ENCODE data around the gene FKBP1B. TPM values are rescaled to one million over a fixed set of nuclear protein-coding genes. Genes with fewer than 3 reads are reported as not detected.

FKBP1B gene
- total RNA-seq = 10 to 100 TPM in 1 of 4 donors, 1 to 10 TPM in 3; 5.4 to 15.3 (median 9.0) TPM

DNA sequence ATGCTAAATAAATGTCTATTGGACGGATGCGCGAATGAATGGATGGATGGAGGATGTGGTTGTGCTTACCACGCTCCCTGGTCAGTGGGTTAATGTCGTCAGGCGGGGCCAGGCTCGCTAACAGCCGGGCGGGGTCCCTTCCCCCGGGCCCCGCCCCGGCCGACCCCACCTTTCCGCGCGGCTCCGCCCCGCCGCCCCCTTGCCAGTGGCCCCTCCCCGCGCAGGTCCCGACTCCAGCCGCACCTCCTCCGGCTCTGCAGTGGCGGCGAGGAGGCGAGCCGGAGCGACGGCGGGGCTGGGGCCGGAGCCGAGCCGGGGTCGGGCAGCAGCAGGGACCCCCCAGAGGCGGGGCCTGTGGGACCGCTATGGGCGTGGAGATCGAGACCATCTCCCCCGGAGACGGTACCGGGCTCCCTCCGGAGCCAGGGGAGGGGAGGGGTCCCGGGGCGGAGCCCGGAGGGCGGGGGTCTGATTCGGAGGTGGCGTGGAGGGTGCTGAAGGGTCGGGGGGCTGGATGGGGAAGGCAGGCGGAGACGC lies at the start of gene FKBP1B:
TSS of gene FKBP1B (plus strand) at position 257 of the 537 bp plus-strand sequence. CDS start at position 366, 109 bp downstream.
- peaks cover 0 to 4% (median 0%) of the 10 kb centered on the region in 3 donors for H3K36me3 ChIP-seq
- TF ChIP-seq POLR2A (IDR thresholded peaks at IDR 0.05) = peak in 1 of 2 donors; percentile 59
- TF ChIP-seq EP300 (IDR thresholded peaks at IDR 0.05) = no peak
- TF ChIP-seq, protein P1, sequence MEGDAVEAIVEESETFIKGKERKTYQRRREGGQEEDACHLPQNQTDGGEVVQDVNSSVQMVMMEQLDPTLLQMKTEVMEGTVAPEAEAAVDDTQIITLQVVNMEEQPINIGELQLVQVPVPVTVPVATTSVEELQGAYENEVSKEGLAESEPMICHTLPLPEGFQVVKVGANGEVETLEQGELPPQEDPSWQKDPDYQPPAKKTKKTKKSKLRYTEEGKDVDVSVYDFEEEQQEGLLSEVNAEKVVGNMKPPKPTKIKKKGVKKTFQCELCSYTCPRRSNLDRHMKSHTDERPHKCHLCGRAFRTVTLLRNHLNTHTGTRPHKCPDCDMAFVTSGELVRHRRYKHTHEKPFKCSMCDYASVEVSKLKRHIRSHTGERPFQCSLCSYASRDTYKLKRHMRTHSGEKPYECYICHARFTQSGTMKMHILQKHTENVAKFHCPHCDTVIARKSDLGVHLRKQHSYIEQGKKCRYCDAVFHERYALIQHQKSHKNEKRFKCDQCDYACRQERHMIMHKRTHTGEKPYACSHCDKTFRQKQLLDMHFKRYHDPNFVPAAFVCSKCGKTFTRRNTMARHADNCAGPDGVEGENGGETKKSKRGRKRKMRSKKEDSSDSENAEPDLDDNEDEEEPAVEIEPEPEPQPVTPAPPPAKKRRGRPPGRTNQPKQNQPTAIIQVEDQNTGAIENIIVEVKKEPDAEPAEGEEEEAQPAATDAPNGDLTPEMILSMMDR (IDR thresholded peaks at IDR 0.05) = no peak
- peaks cover 0 to 37% (median 15%) of the 10 kb centered on the region in 4 donors for H3K4me1 ChIP-seq
- peak; percentile 9 to 21 for DNase-seq (ENCODE audit: low spot score in 2 of 2)
- no peaks in the 10 kb centered on the region for H3K9me3 ChIP-seq
- 0 to 3% methylated on average over 30 to 37 of the region's 52 CpGs for WGBS, 2 donors
- H3K27ac ChIP-seq = peak within 1 kb of the TSS; percentile 37 to 81 (median 66)
- peak within 1 kb of the TSS; percentile 73 to 90 (median 78) for H3K4me3 ChIP-seq
- H3K27me3 ChIP-seq = no peaks in the 10 kb centered on the region

DNA sequence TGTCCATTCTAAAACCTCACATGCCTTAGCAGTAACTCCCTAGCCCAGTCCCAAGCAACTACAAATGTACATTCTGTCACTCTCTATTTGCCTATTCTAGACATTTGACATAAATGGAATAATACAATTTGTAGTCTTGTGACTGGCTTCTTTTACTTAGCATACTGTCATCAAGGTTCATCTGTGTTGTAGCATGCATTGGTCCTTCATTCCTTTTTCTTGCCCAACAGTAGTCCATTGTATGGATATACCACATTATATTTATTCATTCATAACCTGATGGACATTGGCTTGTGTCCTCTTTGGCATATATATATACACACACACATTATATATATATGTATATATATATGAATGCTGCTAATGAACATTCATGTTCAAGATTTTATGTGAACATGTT lies 41.8 kb upstream of the FKBP1B start:
- no peak overlapping the region for H3K27ac ChIP-seq
- H3K27me3 ChIP-seq = peaks cover 0 to 29% of the 10 kb centered on the region in 2 donors
- peaks cover 0 to 4% (median 0%) of the 10 kb centered on the region in 3 donors for H3K36me3 ChIP-seq
- no peak for DNase-seq (ENCODE audit: low spot score in 2 of 2)
- no peaks in the 10 kb centered on the region for H3K9me3 ChIP-seq
- no peak overlapping the region for H3K4me3 ChIP-seq
- H3K4me1 ChIP-seq = peaks cover 0 to 17% (median 10%) of the 10 kb centered on the region in 4 donors
- no peak for TF ChIP-seq EP300 (IDR thresholded peaks at IDR 0.05)
- no peak for TF ChIP-seq POLR2A (IDR thresholded peaks at IDR 0.05)
- TF ChIP-seq, protein P1 (IDR thresholded peaks at IDR 0.05) = no peak

DNA sequence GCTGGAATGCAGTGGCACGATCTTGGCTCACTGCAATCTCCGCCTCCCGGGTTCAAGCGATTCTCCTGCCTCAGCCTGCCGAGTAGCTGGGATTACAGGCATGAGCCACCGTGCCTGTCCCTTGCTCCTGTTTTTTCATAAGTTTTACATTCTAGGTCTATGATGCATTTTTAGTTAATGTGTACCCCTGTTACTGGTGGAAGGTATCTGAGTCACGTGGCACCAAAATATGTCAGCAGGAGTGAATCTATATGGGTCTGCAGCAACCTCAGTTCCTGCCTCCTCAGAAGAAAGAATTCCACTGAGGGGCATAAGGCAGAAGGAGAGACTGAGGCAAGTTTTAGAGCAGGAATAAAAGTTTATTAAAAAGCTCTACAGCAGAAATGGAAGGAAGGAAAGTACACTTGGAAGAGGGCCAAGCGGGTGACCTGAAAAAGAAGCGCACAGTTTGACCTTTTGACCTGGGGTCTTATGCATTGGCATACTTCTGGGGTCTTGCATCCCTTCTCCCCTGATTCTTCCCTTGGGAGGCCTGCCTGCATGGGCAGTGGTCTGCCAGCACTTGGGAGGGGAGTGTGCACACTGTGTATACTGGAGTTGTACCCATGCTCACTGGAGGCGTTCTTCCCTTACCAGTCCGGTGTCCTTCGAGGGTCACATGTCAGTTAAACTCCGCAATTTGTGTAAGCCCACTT lies 40.7 kb upstream of the FKBP1B start:
- H3K4me1 ChIP-seq = peaks cover 0 to 17% (median 10%) of the 10 kb centered on the region in 4 donors
- 54 to 56% methylated on average over 13 of the region's 13 CpGs for WGBS, 2 donors
- peaks cover 0 to 29% of the 10 kb centered on the region in 2 donors for H3K27me3 ChIP-seq
- H3K27ac ChIP-seq = no peak overlapping the region
- no peak overlapping the region for H3K4me3 ChIP-seq
- no peak for DNase-seq (ENCODE audit: low spot score in 2 of 2)
- TF ChIP-seq EP300 (IDR thresholded peaks at IDR 0.05) (no peak), POLR2A (IDR thresholded peaks at IDR 0.05) (no peak)
- TF ChIP-seq, protein P1 (IDR thresholded peaks at IDR 0.05) = no peak
- H3K9me3 ChIP-seq = no peaks in the 10 kb centered on the region
- no peaks in the 10 kb centered on the region for H3K36me3 ChIP-seq

DNA sequence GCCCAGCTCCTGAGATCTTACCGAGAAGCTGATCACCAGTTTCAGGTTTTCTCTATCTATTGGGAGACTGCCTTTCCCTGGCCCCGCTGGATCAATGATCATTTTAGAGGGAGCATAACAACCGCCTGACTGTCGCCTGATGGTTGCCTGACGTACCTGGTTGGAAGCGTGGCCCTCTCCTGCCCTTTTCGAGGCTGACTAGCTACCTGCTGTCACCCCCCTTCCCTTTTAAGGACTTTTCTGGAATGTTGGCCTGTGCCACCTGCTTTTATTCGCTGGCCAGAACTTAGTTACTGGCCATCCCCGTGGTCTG lies 40.2 kb upstream of the FKBP1B start:
- Histone ChIP-seq H3K27me3 (peaks cover 0 to 29% of the 10 kb centered on the region in 2 donors), H3K4me1 (peaks cover 0 to 17% (median 10%) of the 10 kb centered on the region in 4 donors), H3K27ac (no peak overlapping the region), H3K4me3 (peak overlapping the region in 1 of 4 donors; percentile 54), H3K9me3 (no peaks in the 10 kb centered on the region), H3K36me3 (no peaks in the 10 kb centered on the region)
- 73 to 77% methylated on average over 9 of the region's 9 CpGs for WGBS, 2 donors
- DNase-seq (ENCODE audit: low spot score in 2 of 2) = no peak
- TF ChIP-seq POLR2A (IDR thresholded peaks at IDR 0.05) = no peak
- TF ChIP-seq, protein P1 (IDR thresholded peaks at IDR 0.05) = no peak
